Activated CD4-positive, alpha-beta T cell treated with anti-CD3 and anti-CD28 coated beads for 1 hour (primary cell): ENCODE results near the gene MYH11.
"Not testable (repeated sequence)": the region's sequence is repeated elsewhere in the genome, so short reads cannot be mapped to it uniquely, and the experiment has no call there.

Source experiments
- DNase-seq: peaks from one replicate; pipeline ENCODE4 v3.0.0-alpha.2; 2020

Gene MYH11

GRCh38 chr16:15703029-15703736 lies 153.6 kb downstream of the MYH11 start:
- DNase-seq = no peak

- DNase-seq = no peak
These were observed 154.6 kb downstream of the MYH11 start for GRCh38 chr16:15701975-15702970.

- no peak for DNase-seq
These were observed 155.5 kb downstream of the MYH11 start for GRCh38 chr16:15701367-15701766.

GRCh38 chr16:15699819-15700218 lies 157.0 kb downstream of the MYH11 start:
- no peak for DNase-seq

- DNase-seq = no peak
These were observed 162.3 kb downstream of the MYH11 start for GRCh38 chr16:15694499-15694898.

- not testable (repeated sequence) for DNase-seq
These were observed 164.3 kb downstream of the MYH11 start for GRCh38 chr16:15692508-15692907.

GRCh38 chr16:15691046-15691445 lies 165.8 kb downstream of the MYH11 start:
- DNase-seq = no peak

GRCh38 chr16:15690296-15690695 lies 166.5 kb downstream of the MYH11 start:
- no peak for DNase-seq

- DNase-seq = no peak
These were observed 167.5 kb downstream of the MYH11 start for GRCh38 chr16:15689290-15689689.

GRCh38 chr16:15686287-15686686 lies 170.5 kb downstream of the MYH11 start:
- DNase-seq = no peak

- no peak for DNase-seq
These were observed 174.7 kb downstream of the MYH11 start for GRCh38 chr16:15682105-15682570.

GRCh38 chr16:15677447-15677846 lies 179.4 kb downstream of the MYH11 start:
- DNase-seq = no peak

- DNase-seq = no peak
These were observed 180.3 kb downstream of the MYH11 start for GRCh38 chr16:15676506-15676905.

- no peak for DNase-seq
These were observed 182.3 kb downstream of the MYH11 start for GRCh38 chr16:15674571-15674970.

GRCh38 chr16:15672514-15673167 lies 184.2 kb downstream of the MYH11 start:
- peak; percentile 50 for DNase-seq

- DNase-seq = not testable (repeated sequence)
These were observed 184.7 kb downstream of the MYH11 start for GRCh38 chr16:15672127-15672513.

GRCh38 chr16:15671530-15672117 lies 185.2 kb downstream of the MYH11 start:
- DNase-seq = no peak

- no peak for DNase-seq
These were observed 189.6 kb downstream of the MYH11 start for GRCh38 chr16:15667091-15667742.

- no peak for DNase-seq
These were observed 191.7 kb downstream of the MYH11 start for GRCh38 chr16:15665107-15665506.

- DNase-seq = no peak
These were observed 196.6 kb downstream of the MYH11 start for GRCh38 chr16:15660203-15660601.

GRCh38 chr16:15658556-15658955 lies 198.3 kb downstream of the MYH11 start:
- no peak for DNase-seq

- no peak for DNase-seq
These were observed 198.7 kb downstream of the MYH11 start for GRCh38 chr16:15658149-15658548.
